ENCODE data around the gene PDE9A.

Gene PDE9A

DNA sequence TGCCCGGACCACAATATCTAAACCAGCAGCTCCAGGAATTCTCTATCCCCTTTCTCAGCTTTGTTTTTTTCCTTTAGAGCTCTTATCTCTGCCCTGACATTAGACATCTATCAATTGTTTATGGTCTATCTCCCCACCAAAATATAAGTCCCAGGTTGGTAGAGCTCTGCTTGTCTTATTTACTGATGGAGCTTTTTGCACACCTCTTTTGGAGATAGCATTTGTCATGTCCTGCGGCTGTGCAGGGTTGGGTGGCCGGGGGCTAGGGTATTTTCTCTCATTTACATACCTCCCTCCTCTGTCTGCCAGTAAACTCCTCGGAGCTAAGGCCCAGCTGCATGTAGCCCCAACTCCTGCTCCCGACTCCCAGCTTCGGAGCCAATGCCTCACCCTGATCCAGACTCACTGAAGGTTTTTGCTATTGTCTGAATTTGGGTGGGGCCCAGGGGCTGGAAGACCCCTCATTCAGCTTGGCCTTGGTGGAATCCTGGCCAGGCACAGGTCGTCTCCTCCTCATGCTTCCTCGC, 11.1 kb upstream of the PDE9A start:
- TF ChIP-seq Cebpa-rat (IDR thresholded peaks at IDR 0.05): no peak
- H4K20me1 ChIP-seq: peaks cover 0 to 17% (median 0%) of the 10 kb centered on the region in 11 experiments; a peak in 5 of 22 replicates
- no peak overlapping the region for H3K4me3 ChIP-seq
- no peak overlapping the region for H3K27ac ChIP-seq
- no peak overlapping the region for H3K9ac ChIP-seq
- no peaks in the 10 kb centered on the region for H3K36me3 ChIP-seq
- H3K4me1 ChIP-seq: no peaks in the 10 kb centered on the region
- H3K27me3 ChIP-seq: peaks cover 0 to 22% (median 6%) of the 10 kb centered on the region in 11 experiments; a peak in 13 of 22 replicates
- H3K4me2 ChIP-seq: no peak overlapping the region
- H3K9me3 ChIP-seq (replicated peaks in 1 of 11): no peaks in the 10 kb centered on the region

- no peak overlapping the region for H3K9ac ChIP-seq
- no peak overlapping the region for H3K4me2 ChIP-seq
- TF ChIP-seq Cebpa-rat (IDR thresholded peaks at IDR 0.05): no peak
- H4K20me1 ChIP-seq: peaks cover 0 to 17% (median 0%) of the 10 kb centered on the region in 11 experiments; a peak in 5 of 22 replicates
- no peaks in the 10 kb centered on the region for H3K4me1 ChIP-seq
- no peaks in the 10 kb centered on the region for H3K9me3 ChIP-seq (replicated peaks in 1 of 11)
- peaks cover 0 to 32% (median 12%) of the 10 kb centered on the region in 11 experiments; a peak in 14 of 22 replicates for H3K27me3 ChIP-seq
- no peak overlapping the region for H3K4me3 ChIP-seq
- H3K27ac ChIP-seq: no peak overlapping the region
- H3K36me3 ChIP-seq: no peaks in the 10 kb centered on the region
These were observed 8.9 kb upstream of the PDE9A start for GRCh38 chr21:42644223-42645208.

GRCh38 chr21:42645211-42646075, 8.0 kb upstream of the PDE9A start:
- no peaks in the 10 kb centered on the region for H3K9me3 ChIP-seq (replicated peaks in 1 of 11)
- H3K27ac ChIP-seq: no peak overlapping the region
- peaks cover 1 to 41% (median 19%) of the 10 kb centered on the region in 11 experiments; a peak in 18 of 22 replicates for H3K27me3 ChIP-seq
- H3K9ac ChIP-seq: no peak overlapping the region
- peaks cover 0 to 20% (median 0%) of the 10 kb centered on the region in 11 experiments; a peak in 8 of 22 replicates for H4K20me1 ChIP-seq
- no peak overlapping the region for H3K4me2 ChIP-seq
- no peak for TF ChIP-seq Cebpa-rat (IDR thresholded peaks at IDR 0.05)
- H3K36me3 ChIP-seq: no peaks in the 10 kb centered on the region
- H3K4me3 ChIP-seq: no peak overlapping the region
- H3K4me1 ChIP-seq: no peaks in the 10 kb centered on the region

DNA sequence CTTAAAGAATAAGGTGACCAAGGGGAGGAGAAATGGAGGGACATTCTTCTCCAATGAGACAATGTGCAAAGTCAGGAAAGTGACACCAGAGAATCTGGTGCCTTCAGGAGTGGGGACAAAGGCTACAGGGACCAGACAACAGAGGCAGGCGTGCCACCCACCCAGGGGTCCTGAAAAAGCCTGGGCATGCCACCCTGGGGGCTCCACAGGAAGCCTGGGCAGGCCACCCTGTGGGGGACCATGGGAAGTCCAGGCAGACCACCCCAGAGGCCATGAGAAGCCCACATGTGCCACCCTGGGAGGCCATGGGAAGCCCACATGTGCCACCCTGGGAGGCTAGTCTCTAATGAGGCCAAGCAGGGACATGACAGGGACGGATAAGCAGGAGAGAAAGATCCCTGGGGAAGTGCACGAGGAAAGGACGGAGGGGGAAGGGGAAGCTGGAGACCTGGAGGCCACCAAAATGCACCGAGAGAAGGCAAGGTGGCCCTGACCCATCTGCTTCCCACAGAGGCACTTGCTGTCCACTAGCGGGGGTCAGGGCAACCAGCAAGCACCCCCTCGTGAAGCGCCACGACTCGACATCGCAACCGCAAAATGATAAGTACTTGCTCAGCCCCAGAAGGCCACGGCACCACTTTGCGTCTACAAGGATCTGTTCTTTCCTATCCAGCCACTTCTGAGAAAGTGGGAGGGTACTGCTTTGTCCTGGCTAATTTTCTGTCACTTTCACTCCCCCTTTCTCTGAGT, 7.2 kb upstream of the PDE9A start:
- TF ChIP-seq Cebpa-rat (IDR thresholded peaks at IDR 0.05): no peak
- Histone ChIP-seq H3K27ac (no peak overlapping the region), H3K9ac (no peak overlapping the region), H3K36me3 (no peaks in the 10 kb centered on the region), H3K4me2 (no peak overlapping the region), H3K27me3 (peaks cover 9 to 48% (median 27%) of the 10 kb centered on the region in 11 experiments; a peak in 21 of 22 replicates), H4K20me1 (peaks cover 0 to 27% (median 0%) of the 10 kb centered on the region in 11 experiments; a peak in 8 of 22 replicates), H3K4me1 (no peaks in the 10 kb centered on the region), H3K9me3 (replicated peaks in 1 of 11) (no peaks in the 10 kb centered on the region), H3K4me3 (no peak overlapping the region)

GRCh38 chr21:42646836-42647235, 6.6 kb upstream of the PDE9A start:
- peaks cover 0 to 27% (median 5%) of the 10 kb centered on the region in 11 experiments; a peak in 10 of 22 replicates for H4K20me1 ChIP-seq
- no peak overlapping the region for H3K27ac ChIP-seq
- H3K36me3 ChIP-seq: no peaks in the 10 kb centered on the region
- H3K4me1 ChIP-seq: peaks cover 0 to 4% (median under 1%) of the 10 kb centered on the region in 10 experiments; a peak in 8 of 20 replicates
- no peak for TF ChIP-seq Cebpa-rat (IDR thresholded peaks at IDR 0.05)
- no peak overlapping the region for H3K4me2 ChIP-seq
- H3K4me3 ChIP-seq: no peak overlapping the region
- no peak overlapping the region for H3K9ac ChIP-seq
- H3K9me3 ChIP-seq (replicated peaks in 1 of 11): no peaks in the 10 kb centered on the region
- H3K27me3 ChIP-seq: peaks cover 15 to 48% (median 28%) of the 10 kb centered on the region in 11 experiments; a peak in 21 of 22 replicates

GRCh38 chr21:42648606-42649005, 4.8 kb upstream of the PDE9A start:
- Histone ChIP-seq H3K4me1 (peaks cover 7 to 18% (median 14%) of the 10 kb centered on the region in 10 experiments; a peak in 16 of 20 replicates), H3K27me3 (peaks cover 29 to 59% (median 42%) of the 10 kb centered on the region in 11 experiments), H3K9me3 (replicated peaks in 1 of 11) (no peaks in the 10 kb centered on the region), H3K36me3 (no peaks in the 10 kb centered on the region), H4K20me1 (peaks cover 0 to 38% (median 19%) of the 10 kb centered on the region in 11 experiments; a peak in 15 of 22 replicates), H3K4me3 (no peak overlapping the region), H3K4me2 (no peak overlapping the region), H3K27ac (no peak overlapping the region), H3K9ac (no peak overlapping the region)
- no peak for TF ChIP-seq Cebpa-rat (IDR thresholded peaks at IDR 0.05)

GRCh38 chr21:42649122-42650032, 4.0 kb upstream of the PDE9A start:
- peaks cover 0 to 40% (median 23%) of the 10 kb centered on the region in 11 experiments; a peak in 16 of 22 replicates for H4K20me1 ChIP-seq
- no peak overlapping the region for H3K27ac ChIP-seq
- TF ChIP-seq Cebpa-rat (IDR thresholded peaks at IDR 0.05): no peak
- peaks cover 34 to 67% (median 50%) of the 10 kb centered on the region in 11 experiments for H3K27me3 ChIP-seq
- H3K4me2 ChIP-seq: no peak overlapping the region
- no peak overlapping the region for H3K9ac ChIP-seq
- H3K36me3 ChIP-seq: no peaks in the 10 kb centered on the region
- H3K4me1 ChIP-seq: peaks cover 12 to 22% (median 18%) of the 10 kb centered on the region in 10 experiments
- H3K9me3 ChIP-seq (replicated peaks in 1 of 11): no peaks in the 10 kb centered on the region
- no peak overlapping the region for H3K4me3 ChIP-seq

Measured in BLaER1 treated with 17β-estradiol and CSF1 and Interleukin-3, amounts not matched to agents 10 nM and 100 nM (cell line).